ENCODE results near the gene PRADC1. TPM values are rescaled to one million over a fixed set of nuclear protein-coding genes. Genes with fewer than 3 reads are reported as not detected.

The PRADC1 gene
- total RNA-seq, 1 experiment from 2014 or later = 12.9 TPM

GRCh38 chr2:73232403-73233153, 461 bp downstream of the PRADC1 start (continued):
- TF ChIP-seq PRDM15 (CRISPR knock-in tag; IDR thresholded peaks at IDR 0.05) (no peak), ZBTB43 (CRISPR knock-in tag; IDR thresholded peaks at IDR 0.05) (no peak), SMAD4 (CRISPR knock-in tag; IDR thresholded peaks at IDR 0.05) (no peak), IRF1 (CRISPR knock-in tag; IDR thresholded peaks at IDR 0.05) (no peak), TEAD1 (CRISPR knock-in tag; IDR thresholded peaks at IDR 0.05) (no peak), MYBL2 (CRISPR knock-in tag; IDR thresholded peaks at IDR 0.05) (no peak), NFYB (CRISPR knock-in tag; conservative IDR thresholded peaks at IDR 0.05; ENCODE audit: low read depth) (no peak)

GRCh38 chr2:73228631-73229030, 4.4 kb downstream of the PRADC1 start:
- Mint-ChIP-seq H3K27me3 (ENCODE audit: low read depth) (no peaks in the 10 kb centered on the region; the same call in 1 of the 2 replicates), H3K4me3 (no peak overlapping the region), H3K4me1 (peaks cover 2% of the 10 kb centered on the region), H3K27ac (no peak overlapping the region), H3K36me3 (peaks cover 3% of the 10 kb centered on the region; the same call in 1 of the 2 replicates), H3K9me3 (no peaks in the 10 kb centered on the region)
- ATAC-seq = no peak
- CTCF ChIA-PET = interaction anchor here (0.8 to 1.5 kb wide), 2 partner anchors 16 to 51 kb away, joined by 5 to 7 read pairs; no protein-coding TSS in a partner anchor
- POLR2A ChIA-PET = interaction anchor here (1.1 kb wide), 1 partner anchor 16 kb away, joined by 4 read pairs; no protein-coding TSS in a partner anchor
- no peak for DNase-seq (ENCODE audit: low spot score)
- TF ChIP-seq CREB1 (CRISPR knock-in tag; IDR thresholded peaks at IDR 0.05) (no peak), MAX (CRISPR knock-in tag; IDR thresholded peaks at IDR 0.05) (no peak), SMAD4 (CRISPR knock-in tag; IDR thresholded peaks at IDR 0.05) (no peak), IRF1 (CRISPR knock-in tag; IDR thresholded peaks at IDR 0.05) (no peak), ZNF512 (CRISPR knock-in tag; IDR thresholded peaks at IDR 0.05; ENCODE audit: borderline replicate concordance) (no peak), PREB (CRISPR knock-in tag; IDR thresholded peaks at IDR 0.05; ENCODE audit: borderline replicate concordance) (no peak), OVOL2 (CRISPR knock-in tag; IDR thresholded peaks at IDR 0.05; ENCODE audit: borderline replicate concordance) (no peak), E2F4 (CRISPR knock-in tag; IDR thresholded peaks at IDR 0.05; ENCODE audit: borderline replicate concordance, low read depth) (no peak), NFYB (CRISPR knock-in tag; conservative IDR thresholded peaks at IDR 0.05; ENCODE audit: low read depth) (no peak), HMGA2 (CRISPR knock-in tag; IDR thresholded peaks at IDR 0.05) (no peak), ZNF425 (CRISPR knock-in tag; conservative IDR thresholded peaks at IDR 0.05) (no peak), HMGXB4 (CRISPR knock-in tag; IDR thresholded peaks at IDR 0.05) (no peak), NR3C1 (CRISPR knock-in tag; conservative IDR thresholded peaks at IDR 0.05; ENCODE audit: low read depth) (no peak)

Data from WTC11 (cell line).